K562 (cell line): ENCODE measurements around the gene MANBA. TPM values are rescaled to one million over a fixed set of nuclear protein-coding genes. Genes with fewer than 3 reads are reported as not detected.

Experiments used
- CCNT2 ChIP-seq: IDR thresholded peaks from 2 replicates; pipeline ENCODE4 v1.6.1; 2011; ENCODE audit warnings: borderline replicate concordance, low read depth, mild to moderate bottlenecking, moderate library complexity, mixed read lengths, low read length; ENCODE audit not compliant: insufficient read length; ENCODE audit errors: extremely low read depth
- CXXC5 ChIP-seq: fragments of 250-450 bp; sonication (Bioruptor Pico); IDR thresholded peaks from 2 replicates; pipeline ENCODE4 v1.8.0; 2022; ENCODE audit warnings: inconsistent platforms, mild to moderate bottlenecking, moderate library complexity
- DIDO1 ChIP-seq: fragments of 450-650 bp; IDR thresholded peaks from 2 replicates; pipeline ENCODE4 v1.6.1; 2016; ENCODE audit warnings: low read depth, missing biosample characterization, missing genetic modification characterization
- ERF ChIP-seq: fragments of 450-650 bp; formaldehyde crosslinking; IDR thresholded peaks from 2 replicates; pipeline ENCODE4 v1.4.0; 2020; ENCODE audit warnings: mild to moderate bottlenecking, mixed read lengths
- JUND ChIP-seq, 2 experiments: IDR thresholded peaks; 2 replicates in 1 of 2; 3 replicates in 1 of 2; pipeline ENCODE4 v1.6.1; 2011; ENCODE audit warnings: borderline replicate concordance in 2 of 2, low read depth in 2 of 2, low read length in 2 of 2, improper control_type of control experiment in 1 of 2, missing biosample characterization in 1 of 2, missing genetic modification characterization in 1 of 2, missing genetic modification reagents in 1 of 2
- MYC ChIP-seq, 2 experiments: fragments of 250-450 bp in 1 of 2; sonication (Bioruptor Pico) in 1 of 2; IDR thresholded peaks; 2 replicates each; pipeline versions ENCODE4 v1.5.1 to v1.6.1; 2012 to 2021; ENCODE audit warnings: low read depth in 2 of 2, borderline replicate concordance in 1 of 2, improper control_type of control experiment in 1 of 2, low read length in 1 of 2, mild to moderate bottlenecking in 1 of 2, moderate library complexity in 1 of 2
- NKRF ChIP-seq: fragments of 450-650 bp; IDR thresholded peaks from 2 replicates; pipeline ENCODE4 v1.6.1; 2016; ENCODE audit warnings: borderline replicate concordance
- POLR2A ChIP-seq: fragments of 450-650 bp; conservative IDR thresholded peaks from 2 replicates; pipeline ENCODE4 v1.6.1; 2016
- SMARCB1 ChIP-seq: IDR thresholded peaks from 2 replicates; pipeline ENCODE4 v1.6.1; 2011; ENCODE audit warnings: improper control_type of control experiment, low read depth; ENCODE audit not compliant: insufficient read length
- SMC3 ChIP-seq: conservative IDR thresholded peaks from 2 replicates; pipeline ENCODE4 v1.6.1; 2011; ENCODE audit warnings: low read depth, low read length, improper control_type of control experiment; ENCODE audit not compliant: insufficient read depth
- SRF ChIP-seq, 2 experiments: fragments of 250-450, 450-650 bp in 1 of 2; sonication (Bioruptor Pico) in 1 of 2; sonication (generic) in 1 of 2; formaldehyde crosslinking; IDR thresholded peaks; 2 replicates each; pipeline versions ENCODE4 v1.5.0 to v1.5.1; 2020 to 2022; ENCODE audit warnings: mild to moderate bottlenecking in 1 of 2, missing genetic modification reagents in 1 of 2
- TEAD1 ChIP-seq, 2 experiments: fragments of 450-650 bp in 1 of 2; sonication (generic) in 1 of 2; formaldehyde crosslinking; IDR thresholded peaks; 2 replicates each; pipeline versions ENCODE4 v1.4.0 to v1.8.0; 2020 to 2022; ENCODE audit warnings: mild to moderate bottlenecking in 2 of 2, missing genetic modification reagents in 1 of 2
- TOE1 ChIP-seq, 2 experiments: fragments of 450-650 bp in 1 of 2; sonication (generic) in 1 of 2; formaldehyde crosslinking in 1 of 2; IDR thresholded peaks; 2 replicates each; pipeline versions ENCODE4 v1.7.1 to v1.8.0; 2016 to 2022; ENCODE audit warnings: borderline replicate concordance in 2 of 2, mild to moderate bottlenecking in 2 of 2, antibody characterized with exemption in 1 of 2, inconsistent platforms in 1 of 2, low read depth in 1 of 2, missing genetic modification reagents in 1 of 2, moderate library complexity in 1 of 2
- TRIM28 ChIP-seq: fragments of 450-650 bp; IDR thresholded peaks from 2 replicates; pipeline ENCODE4 v1.6.1; 2017
- USF2 ChIP-seq: sonication (generic); formaldehyde crosslinking; IDR thresholded peaks from 2 replicates; pipeline ENCODE4 v1.5.0; 2020; ENCODE audit warnings: missing genetic modification reagents
- ZFX ChIP-seq: sonication (generic); formaldehyde crosslinking; IDR thresholded peaks from 2 replicates; pipeline ENCODE4 v1.8.0; 2022; ENCODE audit warnings: mild to moderate bottlenecking, missing genetic modification reagents, moderate library complexity
- ZNF830 ChIP-seq: fragments of 250-450 bp; sonication (Bioruptor Pico); IDR thresholded peaks from 2 replicates; pipeline ENCODE4 v1.5.0; 2021; ENCODE audit warnings: mild to moderate bottlenecking
- ZSCAN29 ChIP-seq: fragments of 450-650 bp; IDR thresholded peaks from 2 replicates; pipeline ENCODE4 v1.6.1; 2017
- polyA plus RNA-seq, 8 experiments: library from polyadenylated mRNA; depleted of rRNA in 4 of 8; stranded (reverse) in 5 of 8; unstranded in 3 of 8; fragments of >200 nt; fragmentation: Nextera tagmentation in 2 of 8; fragmentation: Illumina TruSeq in 1 of 8; extraction: Ambion mirVana in 2 of 8; extraction: Trizol in 1 of 8; gene quantifications; 2 replicates each; pipeline versions ENCODE4 v1.2.1 to v1.2.3, GENCODE V29; 2011 to 2014; ENCODE audit warnings: inconsistent platforms in 1 of 8, missing spikeins in 1 of 8
- total RNA-seq, 7 experiments: library from RNA; depleted of rRNA in 6 of 7; stranded (reverse); fragments of >200 nt in 6 of 7; fragmentation: Illumina TruSeq in 2 of 7; extraction: Trizol in 2 of 7; gene quantifications; 2 replicates each; pipeline versions ENCODE4 v1.2.1 to v1.2.3, GENCODE V29; 2011 to 2021; ENCODE audit warnings: low replicate concordance in 1 of 7
- TF ChIP-seq, protein P1 (sequence below), 2 experiments: fragments of 450-650 bp; IDR thresholded peaks; 2 replicates each; pipeline ENCODE4 v1.6.1; 2016
- TF ChIP-seq, protein P2 (sequence below): fragments of 250-450 bp; sonication (Bioruptor Pico); IDR thresholded peaks from 2 replicates; pipeline ENCODE4 v1.5.0; 2022; ENCODE audit warnings: mild to moderate bottlenecking

The MANBA gene
- total and polyA plus RNA-seq, 9 of the 15 experiments (the other 6 are each of a cell fraction or from before 2014, with no cell fraction given), result 1.8 to 12.9 (median 7.7) TPM

- TF ChIP-seq NKRF (peak; percentile 28; the same call in 1 of the 2 replicates), TOE1 (IDR thresholded peaks at IDR 0.05; ENCODE audit: borderline replicate concordance) (no peak; the same call in 1 of the 2 replicates), TOE1 (CRISPR knock-in tag; IDR thresholded peaks at IDR 0.05; ENCODE audit: borderline replicate concordance, low read depth) (peak; percentile 85), JUND (IDR thresholded peaks at IDR 0.05; ENCODE audit: borderline replicate concordance, low read depth, low read length) (peak; percentile 26), JUND (tag; IDR thresholded peaks at IDR 0.05; ENCODE audit: borderline replicate concordance, low read depth, low read length) (no peak), DIDO1 (tag) (no peak), CCNT2 (peak; percentile 68), USF2 (CRISPR knock-in tag) (peak; percentile 82), SMC3 (no peak), POLR2A (peak; percentile 72), SRF (CRISPR knock-in tag; IDR thresholded peaks at IDR 0.05) (no peak; a peak in 1 of 4 replicates), TEAD1 (CRISPR knock-in tag; IDR thresholded peaks at IDR 0.05) (no peak), SMARCB1 (no peak), ZNF830 (no peak), ZSCAN29 (no peak), CXXC5 (CRISPR knock-in tag) (peak; percentile 70; the same call in 1 of the 2 replicates), ZFX (peak; percentile 98), TRIM28 (peak; percentile 63; the same call in 1 of the 2 replicates), ERF (no peak), MYC (IDR thresholded peaks at IDR 0.05; ENCODE audit: low read depth, low read length) (peak; percentile 46), MYC (CRISPR knock-in tag; IDR thresholded peaks at IDR 0.05; ENCODE audit: borderline replicate concordance, low read depth) (no peak)
- TF ChIP-seq, protein P1, sequence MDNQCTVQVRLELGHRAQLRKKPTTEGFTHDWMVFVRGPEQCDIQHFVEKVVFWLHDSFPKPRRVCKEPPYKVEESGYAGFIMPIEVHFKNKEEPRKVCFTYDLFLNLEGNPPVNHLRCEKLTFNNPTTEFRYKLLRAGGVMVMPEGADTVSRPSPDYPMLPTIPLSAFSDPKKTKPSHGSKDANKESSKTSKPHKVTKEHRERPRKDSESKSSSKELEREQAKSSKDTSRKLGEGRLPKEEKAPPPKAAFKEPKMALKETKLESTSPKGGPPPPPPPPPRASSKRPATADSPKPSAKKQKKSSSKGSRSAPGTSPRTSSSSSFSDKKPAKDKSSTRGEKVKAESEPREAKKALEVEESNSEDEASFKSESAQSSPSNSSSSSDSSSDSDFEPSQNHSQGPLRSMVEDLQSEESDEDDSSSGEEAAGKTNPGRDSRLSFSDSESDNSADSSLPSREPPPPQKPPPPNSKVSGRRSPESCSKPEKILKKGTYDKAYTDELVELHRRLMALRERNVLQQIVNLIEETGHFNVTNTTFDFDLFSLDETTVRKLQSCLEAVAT (IDR thresholded peaks at IDR 0.05), result no peak
- TF ChIP-seq, protein P2, sequence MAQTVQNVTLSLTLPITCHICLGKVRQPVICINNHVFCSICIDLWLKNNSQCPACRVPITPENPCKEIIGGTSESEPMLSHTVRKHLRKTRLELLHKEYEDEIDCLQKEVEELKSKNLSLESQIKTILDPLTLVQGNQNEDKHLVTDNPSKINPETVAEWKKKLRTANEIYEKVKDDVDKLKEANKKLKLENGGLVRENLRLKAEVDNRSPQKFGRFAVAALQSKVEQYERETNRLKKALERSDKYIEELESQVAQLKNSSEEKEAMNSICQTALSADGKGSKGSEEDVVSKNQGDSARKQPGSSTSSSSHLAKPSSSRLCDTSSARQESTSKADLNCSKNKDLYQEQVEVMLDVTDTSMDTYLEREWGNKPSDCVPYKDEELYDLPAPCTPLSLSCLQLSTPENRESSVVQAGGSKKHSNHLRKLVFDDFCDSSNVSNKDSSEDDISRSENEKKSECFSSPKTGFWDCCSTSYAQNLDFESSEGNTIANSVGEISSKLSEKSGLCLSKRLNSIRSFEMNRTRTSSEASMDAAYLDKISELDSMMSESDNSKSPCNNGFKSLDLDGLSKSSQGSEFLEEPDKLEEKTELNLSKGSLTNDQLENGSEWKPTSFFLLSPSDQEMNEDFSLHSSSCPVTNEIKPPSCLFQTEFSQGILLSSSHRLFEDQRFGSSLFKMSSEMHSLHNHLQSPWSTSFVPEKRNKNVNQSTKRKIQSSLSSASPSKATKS, result no peak
These were observed at the start of gene MANBA (continued) for GRCh38 chr4:102760645-102761295.
